ENCODE data around the gene SNTG2. TPM values are rescaled to one million over a fixed set of nuclear protein-coding genes. Genes with fewer than 3 reads are reported as not detected.

Gene SNTG2
- total and polyA plus RNA-seq, 2 of the 13 experiments (the other 11 are each of a cell fraction or from before 2014, with no cell fraction given): not detected

GRCh38 chr2:939936-940601, 10.6 kb upstream of the SNTG2 start:
- H3K27ac ChIP-seq (ENCODE audit: extremely low read length, insufficient read depth, low read length): no peak overlapping the region
- H3K27me3 ChIP-seq (ENCODE audit: control insufficient read depth in 1 of 2, insufficient read depth in 2 of 2, low read length in 2 of 2): no peaks in the 10 kb centered on the region; a peak in 1 of 5 replicates
- ChIA-PET POLR2A (no interaction called here), CTCF (ENCODE audit: low intra/inter-chr PET ratio, low total read pairs) (no interaction called here)
- no peaks in the 10 kb centered on the region for H3K79me2 ChIP-seq (ENCODE audit: insufficient read depth, low read length)
- ATAC-seq (no peak), FAIRE-seq (no peak), DNase-seq (ENCODE audit: low spot score) (no peak)
- BruUV-seq (replicated peaks): no TSS peak
- no peak overlapping the region for H2AFZ ChIP-seq (ENCODE audit: low read length)
- intact Hi-C loops (cut with micrococcal nuclease; ENCODE audit: unreplicated experiment): no loop called here
- peaks cover 29% of the 10 kb centered on the region for H3K9me3 ChIP-seq (ENCODE audit: low read length)
- H3K9ac ChIP-seq (ENCODE audit: insufficient read depth, low read depth, low read length): no peak overlapping the region
- no peaks in the 10 kb centered on the region for H3K4me1 ChIP-seq (ENCODE audit: insufficient read depth, low read length)
- H3K4me3 ChIP-seq (replicated peaks in 1 of 3; ENCODE audit: insufficient read depth in 1 of 3, low read depth in 2 of 3, low read length in 3 of 3): no peak overlapping the region
- 39% methylated on average over 8 of the region's 8 CpGs for WGBS (ENCODE audit: low lambda C conversion rate)
- TF ChIP-seq TBL1XR1 (IDR thresholded peaks at IDR 0.05; ENCODE audit: borderline replicate concordance, low read length, partially characterized antibody) (no peak), ZZZ3 (CRISPR knock-in tag; IDR thresholded peaks at IDR 0.05; ENCODE audit: borderline replicate concordance) (no peak), EP300 (IDR thresholded peaks at IDR 0.05; ENCODE audit: low read depth in 2 of 2, low read length in 2 of 2) (no peak), EP300 (CRISPR knock-in tag; IDR thresholded peaks at IDR 0.05; ENCODE audit: borderline replicate concordance) (no peak), HIVEP1 (CRISPR knock-in tag; IDR thresholded peaks at IDR 0.05) (no peak), TBX3 (IDR thresholded peaks at IDR 0.05; ENCODE audit: borderline replicate concordance) (no peak), MEIS1 (CRISPR knock-in tag; IDR thresholded peaks at IDR 0.05; ENCODE audit: borderline replicate concordance) (no peak), ZNF33B (CRISPR knock-in tag; IDR thresholded peaks at IDR 0.05) (no peak), HNF4G (IDR thresholded peaks at IDR 0.05; ENCODE audit: borderline replicate concordance, low read depth, low read length) (no peak), HNF4G (CRISPR knock-in tag; IDR thresholded peaks at IDR 0.05; ENCODE audit: borderline replicate concordance, low read depth) (no peak), ZNF335 (CRISPR knock-in tag; IDR thresholded peaks at IDR 0.05) (no peak), HOMEZ (CRISPR knock-in tag; IDR thresholded peaks at IDR 0.05; ENCODE audit: low read depth) (no peak), TFE3 (CRISPR knock-in tag; IDR thresholded peaks at IDR 0.05) (no peak), PRDM4 (CRISPR knock-in tag; IDR thresholded peaks at IDR 0.05; ENCODE audit: borderline replicate concordance) (no peak), IKZF4 (CRISPR knock-in tag; IDR thresholded peaks at IDR 0.05; ENCODE audit: borderline replicate concordance, low read depth, not compliant biosample characterization) (no peak), PBX2 (CRISPR knock-in tag; IDR thresholded peaks at IDR 0.05) (no peak), KLF12 (CRISPR knock-in tag; IDR thresholded peaks at IDR 0.05; ENCODE audit: borderline replicate concordance) (no peak), TP53 (CRISPR knock-in tag; conservative IDR thresholded peaks at IDR 0.05) (no peak), FOXC1 (CRISPR knock-in tag; IDR thresholded peaks at IDR 0.05; ENCODE audit: borderline replicate concordance) (no peak)
- no peaks in the 10 kb centered on the region for H4K20me1 ChIP-seq (ENCODE audit: insufficient read depth, low read length)
- H3K4me2 ChIP-seq (ENCODE audit: low read depth, low read length): no peak overlapping the region
- in situ Hi-C loops (cut with HindIII; ENCODE audit: extremely low pct_ligation_motif_present, low pct_unique_long_range_greater_than_20kb): no loop called here
- H3K36me3 ChIP-seq (replicated peaks in 1 of 2; ENCODE audit: control insufficient read depth in 1 of 2, insufficient read depth in 2 of 2, low read length in 2 of 2): no peaks in the 10 kb centered on the region
